ENCODE data around the gene AGO3.

Gene AGO3

GRCh38 chr1:36096500-36097432, 165.9 kb downstream of the AGO3 start:
- TF ChIP-seq PKNOX1 (IDR thresholded peaks at IDR 0.05) (no peak), L3MBTL2 (conservative IDR thresholded peaks at IDR 0.05) (no peak), SP1 (IDR thresholded peaks at IDR 0.05) (no peak), TARDBP (IDR thresholded peaks at IDR 0.05) (no peak), FOXM1 (IDR thresholded peaks at IDR 0.05; ENCODE audit: borderline replicate concordance) (no peak), CTBP1 (IDR thresholded peaks at IDR 0.05; ENCODE audit: borderline replicate concordance) (no peak), ELF4 (IDR thresholded peaks at IDR 0.05) (no peak), HDGF (IDR thresholded peaks at IDR 0.05; ENCODE audit: borderline replicate concordance) (no peak), ZNF384 (IDR thresholded peaks at IDR 0.05) (no peak), LEF1 (IDR thresholded peaks at IDR 0.05; ENCODE audit: borderline replicate concordance) (no peak), FOXK2 (IDR thresholded peaks at IDR 0.05) (no peak), NFRKB (IDR thresholded peaks at IDR 0.05) (no peak), ARNT (IDR thresholded peaks at IDR 0.05) (no peak), BHLHE40 (IDR thresholded peaks at IDR 0.05; ENCODE audit: borderline replicate concordance) (no peak), SUZ12 (IDR thresholded peaks at IDR 0.05) (no peak), FOXA1 (IDR thresholded peaks at IDR 0.05) (no peak)
- ChIA-PET CTCF (interaction anchor here (0.8 to 3.1 kb wide), 6 partner anchors 13 to 204 kb away, joined by 3 to 22 read pairs (median 3); partner anchors contain the start of gene TEKT2), POLR2A (interaction anchor here (0.5 to 1.2 kb wide), 2 partner anchors 52 to 168 kb away, joined by 3 read pairs; partner anchors contain the start of gene TRAPPC3)
- DNase-seq (ENCODE audit: extremely low spot score), result no peak

- ChIA-PET POLR2A (interaction anchor here (1.2 kb wide), 1 partner anchor 51 kb away, joined by 3 read pairs; the partner anchor contains the start of gene TRAPPC3), CTCF (interaction anchor here (3.1 kb wide), 1 partner anchor 36 kb away, joined by 22 read pairs; no protein-coding TSS in a partner anchor)
- no peak for DNase-seq (ENCODE audit: extremely low spot score)
- TF ChIP-seq BHLHE40 (IDR thresholded peaks at IDR 0.05; ENCODE audit: borderline replicate concordance), result no peak
- TF ChIP-seq FOXK2 (IDR thresholded peaks at IDR 0.05), result no peak
These were observed 167.0 kb downstream of the AGO3 start for GRCh38 chr1:36097693-36098585.

- CTCF ChIA-PET, result interaction anchor here (1.8 to 4.1 kb wide), 2 partner anchors 34 to 37 kb away, joined by 5 to 26 read pairs; no protein-coding TSS in a partner anchor
- DNase-seq (ENCODE audit: extremely low spot score), result no peak
- POLR2A ChIA-PET, result interaction anchor here (1.7 kb wide), 1 partner anchor 35 kb away, joined by 4 read pairs; no protein-coding TSS in a partner anchor
- no peak for TF ChIP-seq TARDBP (IDR thresholded peaks at IDR 0.05)
- TF ChIP-seq NFRKB (IDR thresholded peaks at IDR 0.05), result no peak
- TF ChIP-seq CTBP1 (IDR thresholded peaks at IDR 0.05; ENCODE audit: borderline replicate concordance), result no peak
- TF ChIP-seq ZNF384 (IDR thresholded peaks at IDR 0.05), result no peak
- TF ChIP-seq ARNT (IDR thresholded peaks at IDR 0.05), result no peak
- TF ChIP-seq SUZ12 (IDR thresholded peaks at IDR 0.05), result no peak
- TF ChIP-seq HDGF (IDR thresholded peaks at IDR 0.05; ENCODE audit: borderline replicate concordance), result no peak
- TF ChIP-seq FOXM1 (IDR thresholded peaks at IDR 0.05; ENCODE audit: borderline replicate concordance), result no peak
- no peak for TF ChIP-seq BHLHE40 (IDR thresholded peaks at IDR 0.05; ENCODE audit: borderline replicate concordance)
- no peak for TF ChIP-seq L3MBTL2 (conservative IDR thresholded peaks at IDR 0.05)
- no peak for TF ChIP-seq FOXK2 (IDR thresholded peaks at IDR 0.05)
- TF ChIP-seq SP1 (IDR thresholded peaks at IDR 0.05), result no peak
These were observed 167.9 kb downstream of the AGO3 start for GRCh38 chr1:36098650-36099365.

- POLR2A ChIA-PET, result interaction anchor here (1.7 kb wide), 1 partner anchor 34 kb away, joined by 4 read pairs; no protein-coding TSS in a partner anchor
- TF ChIP-seq NFRKB (IDR thresholded peaks at IDR 0.05) (no peak), L3MBTL2 (conservative IDR thresholded peaks at IDR 0.05) (no peak), PKNOX1 (IDR thresholded peaks at IDR 0.05) (no peak), ELF4 (IDR thresholded peaks at IDR 0.05) (no peak), ARNT (IDR thresholded peaks at IDR 0.05) (no peak), CTBP1 (IDR thresholded peaks at IDR 0.05; ENCODE audit: borderline replicate concordance) (no peak), SP1 (IDR thresholded peaks at IDR 0.05) (no peak), FOXK2 (IDR thresholded peaks at IDR 0.05) (no peak), FOXA1 (IDR thresholded peaks at IDR 0.05) (no peak), ZNF384 (IDR thresholded peaks at IDR 0.05) (no peak), TARDBP (IDR thresholded peaks at IDR 0.05) (no peak), FOXM1 (IDR thresholded peaks at IDR 0.05; ENCODE audit: borderline replicate concordance) (no peak), LEF1 (IDR thresholded peaks at IDR 0.05; ENCODE audit: borderline replicate concordance) (no peak), SUZ12 (IDR thresholded peaks at IDR 0.05) (no peak), HDGF (IDR thresholded peaks at IDR 0.05; ENCODE audit: borderline replicate concordance) (no peak), BHLHE40 (IDR thresholded peaks at IDR 0.05; ENCODE audit: borderline replicate concordance) (no peak)
- CTCF ChIA-PET, result interaction anchor here (1.1 to 4.1 kb wide), 3 partner anchors 20 to 36 kb away, joined by 4 to 26 read pairs (median 5); no protein-coding TSS in a partner anchor
- peak; percentile 85 for DNase-seq (ENCODE audit: extremely low spot score)
These were observed 168.9 kb downstream of the AGO3 start for GRCh38 chr1:36099681-36100341.
